Osteocyte (in vitro differentiated cells): ENCODE measurements around the gene PDP2. TPM values are rescaled to one million over a fixed set of nuclear protein-coding genes. Genes with fewer than 3 reads are reported as not detected.
A peak's percentile ranks its signal among the peaks of the same experiment; 100 is the strongest.

Source experiments
- DNase-seq: peaks from one replicate; pipeline ENCODE4 v3.0.0; 2021; ENCODE audit warnings: mixed read lengths; ENCODE audit not compliant: unreplicated experiment; ENCODE audit errors: extremely low spot score
- H3K27ac Mint-ChIP-seq: one replicate; pipeline ENCODE4 v1.8.0; 2021; ENCODE audit warnings: mild to moderate bottlenecking, mixed read lengths; ENCODE audit not compliant: unreplicated experiment
- H3K27me3 Mint-ChIP-seq: one replicate; pipeline ENCODE4 v1.8.0; 2021; ENCODE audit warnings: mixed read lengths; ENCODE audit not compliant: unreplicated experiment
- H3K36me3 Mint-ChIP-seq: one replicate; pipeline ENCODE4 v1.8.0; 2021; ENCODE audit warnings: mixed read lengths; ENCODE audit not compliant: unreplicated experiment
- H3K4me1 Mint-ChIP-seq: one replicate; pipeline ENCODE4 v1.8.0; 2021; ENCODE audit warnings: mixed read lengths; ENCODE audit not compliant: unreplicated experiment
- H3K4me3 Mint-ChIP-seq: one replicate; pipeline ENCODE4 v1.8.0; 2021; ENCODE audit warnings: mild to moderate bottlenecking, moderate library complexity, mixed read lengths; ENCODE audit not compliant: unreplicated experiment
- H3K9me3 Mint-ChIP-seq: one replicate; pipeline ENCODE4 v1.8.0; 2021; ENCODE audit warnings: mixed read lengths; ENCODE audit not compliant: unreplicated experiment
- CTCF ChIP-seq: fragments of 200-600 bp; sonication (generic); IDR thresholded peaks from 2 replicates; pipeline ENCODE4 v1.5.0; 2021; ENCODE audit warnings: antibody characterized with exemption, mild to moderate bottlenecking, moderate library complexity
- total RNA-seq: library from RNA; stranded (reverse); gene quantifications from 2 replicates; pipeline ENCODE4 v1.2.1, GENCODE V29; 2021

PDP2 gene
- total RNA-seq, 1 donor from 2014 or later, result 16.5 TPM

- TF ChIP-seq CTCF, result no peak
- no peaks in the 10 kb centered on the region for H3K27me3 Mint-ChIP-seq
- no peaks in the 10 kb centered on the region for H3K9me3 Mint-ChIP-seq
- peaks cover 7% of the 10 kb centered on the region for H3K36me3 Mint-ChIP-seq
- peaks cover 5% of the 10 kb centered on the region for H3K4me1 Mint-ChIP-seq
- H3K27ac Mint-ChIP-seq, result no peak overlapping the region
- H3K4me3 Mint-ChIP-seq, result no peak overlapping the region
- no peak for DNase-seq
Observed at GRCh38 chr16:66890799-66891198, 10.5 kb downstream of the PDP2 start.

GRCh38 chr16:66891360-66891759, 11.0 kb downstream of the PDP2 start:
- DNase-seq, result no peak
- H3K4me3 Mint-ChIP-seq, result no peak overlapping the region
- no peaks in the 10 kb centered on the region for H3K9me3 Mint-ChIP-seq
- H3K36me3 Mint-ChIP-seq, result peaks cover 6% of the 10 kb centered on the region
- H3K27me3 Mint-ChIP-seq, result no peaks in the 10 kb centered on the region
- peaks cover 5% of the 10 kb centered on the region for H3K4me1 Mint-ChIP-seq
- no peak for TF ChIP-seq CTCF
- no peak overlapping the region for H3K27ac Mint-ChIP-seq

GRCh38 chr16:66891797-66892196, 11.5 kb downstream of the PDP2 start:
- Mint-ChIP-seq H3K27ac (no peak overlapping the region), H3K36me3 (peaks cover 6% of the 10 kb centered on the region), H3K4me3 (no peak overlapping the region), H3K4me1 (peaks cover 5% of the 10 kb centered on the region), H3K9me3 (no peaks in the 10 kb centered on the region), H3K27me3 (no peaks in the 10 kb centered on the region)
- no peak for DNase-seq
- TF ChIP-seq CTCF, result no peak

- H3K9me3 Mint-ChIP-seq, result no peaks in the 10 kb centered on the region
- no peak for TF ChIP-seq CTCF
- no peak overlapping the region for H3K27ac Mint-ChIP-seq
- no peak overlapping the region for H3K4me3 Mint-ChIP-seq
- peaks cover 4% of the 10 kb centered on the region for H3K36me3 Mint-ChIP-seq
- no peak for DNase-seq
- H3K27me3 Mint-ChIP-seq, result no peaks in the 10 kb centered on the region
- peaks cover 4% of the 10 kb centered on the region for H3K4me1 Mint-ChIP-seq
Observed at GRCh38 chr16:66894055-66894454, 13.7 kb downstream of the PDP2 start.

GRCh38 chr16:66894948-66895688, 14.8 kb downstream of the PDP2 start:
- peaks cover 11% of the 10 kb centered on the region for H3K4me1 Mint-ChIP-seq
- peaks cover 4% of the 10 kb centered on the region for H3K36me3 Mint-ChIP-seq
- DNase-seq, result no peak
- H3K27ac Mint-ChIP-seq, result no peak overlapping the region
- no peaks in the 10 kb centered on the region for H3K9me3 Mint-ChIP-seq
- H3K4me3 Mint-ChIP-seq, result no peak overlapping the region
- no peaks in the 10 kb centered on the region for H3K27me3 Mint-ChIP-seq
- peak; percentile 91 for TF ChIP-seq CTCF
